Left lobe of liver (tissue), 2 donors: ENCODE measurements around the gene YIPF6. TPM values are rescaled to one million over a fixed set of nuclear protein-coding genes. Genes with fewer than 3 reads are reported as not detected.
"Not testable (repeated sequence)": the region's sequence is repeated elsewhere in the genome, so short reads cannot be mapped to it uniquely, and the experiment has no call there.

Experiments
- ATAC-seq: fragments of 200-7000 bp; cut with Tn5 transposase; one replicate; pipeline ENCODE4 v1.9.1; 2020; ENCODE audit warnings: mild to moderate bottlenecking, moderate library complexity
- DNase-seq: peaks from one replicate; pipeline ENCODE4 v3.0.0-alpha.2; 2020; ENCODE audit warnings: low spot score
- total RNA-seq: library from RNA; stranded (reverse); gene quantifications from one replicate; pipeline ENCODE4 v1.2.1, GENCODE V29; 2021
- donor health status: DM: no; HTN: no; CAD: no; lungs with moderate emphysema.
- donor health status: DM: no; HTN: yes; CAD: no.

YIPF6 gene
- total RNA-seq, 1 donor from 2014 or later: 34.0 TPM

- no peak for ATAC-seq
Measured at GRCh38 chrX:68503836-68504636, 5.2 kb downstream of the YIPF6 start.

GRCh38 chrX:68506649-68507048, 7.8 kb downstream of the YIPF6 start:
- ATAC-seq (no peak), DNase-seq (no peak)

More at GRCh38 chrX:68503836-68504636, 5.2 kb downstream of the YIPF6 start:
- no peak for DNase-seq

- no peak for ATAC-seq
- no peak for DNase-seq
Measured at GRCh38 chrX:68508799-68509198, 9.9 kb downstream of the YIPF6 start.

- ATAC-seq (peak; percentile 77), DNase-seq (no peak)
Measured at GRCh38 chrX:68511255-68511654, 12.4 kb downstream of the YIPF6 start.

- DNase-seq, ATAC-seq: not testable (repeated sequence)
Measured at GRCh38 chrX:68524680-68525079, 25.8 kb downstream of the YIPF6 start.

DNA sequence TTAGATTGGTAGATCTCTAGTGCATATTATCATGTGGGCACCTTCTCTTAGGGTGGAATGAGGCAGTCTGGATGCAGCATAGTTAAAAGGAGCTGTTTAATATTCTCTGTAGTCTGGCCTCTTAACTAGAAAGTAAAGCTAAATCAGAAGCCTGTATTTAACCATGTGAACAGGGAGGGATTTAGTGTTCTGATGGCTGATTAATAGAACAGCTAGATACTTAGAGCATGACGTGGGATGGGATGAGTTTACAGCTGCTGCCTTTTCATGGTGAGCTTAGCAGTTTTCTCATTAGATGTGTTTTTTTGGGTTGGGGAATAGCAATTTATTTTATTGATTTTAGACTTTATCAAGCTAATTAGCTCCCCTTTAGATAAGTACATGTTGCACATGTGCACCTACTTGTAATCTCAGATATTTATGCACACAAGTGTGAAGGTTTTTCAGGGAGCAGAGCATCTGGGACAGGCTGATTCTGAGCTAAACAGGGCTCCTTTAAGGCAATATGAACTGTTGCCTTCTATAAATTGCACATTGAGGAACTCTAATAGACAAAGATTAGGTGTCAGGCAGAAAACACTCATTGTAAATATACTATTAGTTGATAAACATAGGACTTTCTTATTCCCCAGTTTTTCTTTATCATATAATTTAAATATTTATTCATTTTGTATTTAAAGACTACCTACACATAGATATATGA, 34.1 kb downstream of the YIPF6 start:
- ATAC-seq: no peak

DNA sequence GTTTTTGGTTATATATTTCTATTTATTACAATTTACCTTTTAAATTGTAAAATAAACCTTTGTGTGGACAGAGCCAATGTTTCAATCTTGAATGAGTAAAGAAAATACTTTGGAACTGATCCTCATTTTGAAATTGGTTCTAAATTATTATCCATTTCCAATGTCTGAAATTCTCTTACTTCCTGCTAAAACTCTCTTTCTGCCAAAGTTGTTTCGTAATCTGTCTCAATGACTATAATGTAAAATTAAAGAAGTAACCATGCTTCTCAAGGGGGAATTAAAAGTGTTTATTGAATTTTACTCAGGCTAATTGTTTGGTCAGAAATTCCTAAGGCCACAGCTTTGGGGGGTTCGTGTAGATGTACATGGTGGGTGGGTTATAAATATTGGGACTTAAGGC, 34.8 kb downstream of the YIPF6 start:
- ATAC-seq (no peak), DNase-seq (no peak)

More for the DNA sequence above, 34.1 kb downstream of the YIPF6 start:
- DNase-seq: no peak

DNA sequence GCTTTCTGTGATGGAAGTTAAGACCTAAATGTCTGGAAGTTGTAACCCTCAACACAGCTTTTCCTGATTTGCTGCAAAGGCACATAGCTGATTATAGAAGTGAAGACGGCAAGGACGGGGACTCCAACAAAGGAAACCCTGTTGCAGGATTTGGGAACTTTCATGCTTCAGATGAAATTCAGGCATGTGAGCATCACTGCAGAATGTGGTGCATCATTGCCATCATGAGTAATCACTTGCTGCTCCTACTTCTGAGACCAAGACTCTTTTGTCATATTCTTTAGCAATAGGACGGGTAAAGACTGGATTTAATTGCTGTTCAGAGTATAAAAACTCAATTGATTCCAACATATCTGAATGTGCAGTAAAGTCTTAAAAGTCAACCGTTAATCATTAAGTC, 35.8 kb downstream of the YIPF6 start:
- ATAC-seq (no peak), DNase-seq (no peak)

DNA sequence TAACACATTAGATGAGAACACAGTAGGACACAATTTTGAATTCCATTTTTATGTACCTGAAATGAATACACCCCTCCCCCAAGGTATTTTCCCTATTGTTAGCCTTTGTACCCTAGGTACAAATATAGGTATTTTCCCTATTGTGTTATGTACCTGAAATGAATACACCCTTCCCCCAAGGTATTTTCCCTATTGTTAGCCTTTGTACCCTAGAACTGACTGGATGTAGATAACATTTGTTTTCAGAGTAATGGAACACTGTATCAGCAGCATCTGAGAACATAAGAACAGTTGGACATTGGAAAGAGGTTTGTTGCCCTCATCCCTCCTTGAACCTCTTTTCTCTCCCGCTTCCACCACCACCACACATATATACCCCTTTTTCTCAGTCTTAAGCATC, 37.6 kb downstream of the YIPF6 start:
- ATAC-seq: peak; percentile 37
- no peak for DNase-seq

DNA sequence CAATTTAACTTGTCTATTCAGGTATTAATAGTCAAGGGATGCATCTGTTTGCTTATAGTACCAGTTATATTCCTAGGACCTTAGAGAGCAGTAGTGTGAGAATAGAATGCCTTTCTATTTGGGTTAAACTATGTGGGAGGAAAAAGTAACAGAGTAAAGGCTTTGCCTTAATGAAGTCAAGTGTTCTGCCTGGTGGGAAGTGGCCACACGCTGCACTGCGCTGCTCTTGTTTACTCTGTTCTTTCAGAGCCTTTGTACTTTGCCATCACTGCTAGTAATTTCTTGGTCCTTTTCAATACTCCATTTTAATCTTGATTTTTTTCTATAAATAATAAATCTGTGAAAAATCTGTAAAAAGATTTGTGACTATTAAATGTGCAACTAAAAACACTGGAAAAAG, 38.0 kb downstream of the YIPF6 start:
- DNase-seq: no peak
- no peak for ATAC-seq

- ATAC-seq: no peak
- no peak for DNase-seq
Measured at GRCh38 chrX:68550193-68550592, 51.3 kb downstream of the YIPF6 start.

- ATAC-seq (no peak), DNase-seq (no peak)
Measured at GRCh38 chrX:68556036-68556435, 57.2 kb downstream of the YIPF6 start.

DNA sequence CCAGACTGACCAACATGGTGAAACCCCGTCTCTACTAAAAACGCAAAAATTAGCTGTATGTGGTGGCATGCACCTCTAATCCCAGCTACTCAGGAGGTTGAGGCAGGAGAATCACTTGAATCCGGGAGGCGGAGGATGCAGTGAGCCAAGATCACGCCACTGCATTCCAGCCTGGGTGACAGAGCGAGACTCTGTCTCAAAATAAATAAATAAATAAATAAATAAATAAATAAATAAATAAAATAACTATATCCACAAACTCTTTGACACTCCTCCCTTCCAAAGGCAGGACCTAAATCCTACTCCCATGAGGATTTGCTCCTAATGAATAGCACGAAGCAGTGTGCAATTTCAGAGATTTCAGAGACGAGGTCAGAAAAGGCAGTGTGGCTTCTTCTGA, 58.3 kb downstream of the YIPF6 start:
- not testable (repeated sequence) for DNase-seq, ATAC-seq

DNA sequence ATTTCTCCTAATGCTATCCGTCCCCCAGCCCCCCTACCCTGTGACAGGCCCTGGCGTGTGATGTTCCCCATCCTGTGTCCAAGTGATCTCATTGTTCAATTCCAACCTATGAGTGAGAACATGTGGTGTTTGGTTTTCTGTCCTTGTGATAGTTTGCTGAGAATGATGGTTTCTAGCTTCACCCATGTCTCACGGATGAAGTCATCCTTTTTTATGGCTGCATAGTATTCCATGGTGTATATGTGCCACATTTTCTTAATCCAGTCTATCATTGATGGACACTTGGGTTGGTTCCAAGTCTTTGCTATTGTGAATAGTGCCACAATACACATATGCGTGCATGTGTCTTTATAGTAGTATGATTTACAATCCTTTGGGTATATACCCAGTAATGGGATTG, 61.1 kb downstream of the YIPF6 start:
- not testable (repeated sequence) for DNase-seq, ATAC-seq

GRCh38 chrX:68568136-68568535, 69.3 kb downstream of the YIPF6 start:
- no peak for DNase-seq
- no peak for ATAC-seq

DNA sequence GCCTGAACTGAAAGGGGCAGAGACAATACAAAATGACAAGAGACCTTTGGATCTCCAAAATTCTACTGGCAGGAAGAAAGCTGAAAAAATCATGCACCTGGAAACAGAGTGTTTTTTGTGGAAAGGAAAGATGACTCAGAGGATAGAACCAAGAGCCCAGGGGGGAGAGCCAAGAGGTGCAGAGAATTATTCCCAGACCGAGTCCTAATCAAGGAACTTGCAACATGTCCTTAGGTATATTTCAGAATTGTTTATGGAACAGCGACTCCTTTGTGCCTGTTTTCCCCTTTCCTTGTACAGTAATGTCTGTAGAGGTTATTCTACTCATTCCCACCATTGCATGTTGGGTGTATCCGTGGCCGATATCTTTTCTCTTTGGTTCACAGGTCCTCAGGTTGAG, 71.7 kb downstream of the YIPF6 start:
- DNase-seq (no peak), ATAC-seq (no peak)

- DNase-seq: no peak
Measured at GRCh38 chrX:68571292-68571609, 72.4 kb downstream of the YIPF6 start.

GRCh38 chrX:68571610-68572311, 72.9 kb downstream of the YIPF6 start:
- no peak for DNase-seq
- no peak for ATAC-seq

More at GRCh38 chrX:68571292-68571609, 72.4 kb downstream of the YIPF6 start:
- ATAC-seq: no peak

DNA sequence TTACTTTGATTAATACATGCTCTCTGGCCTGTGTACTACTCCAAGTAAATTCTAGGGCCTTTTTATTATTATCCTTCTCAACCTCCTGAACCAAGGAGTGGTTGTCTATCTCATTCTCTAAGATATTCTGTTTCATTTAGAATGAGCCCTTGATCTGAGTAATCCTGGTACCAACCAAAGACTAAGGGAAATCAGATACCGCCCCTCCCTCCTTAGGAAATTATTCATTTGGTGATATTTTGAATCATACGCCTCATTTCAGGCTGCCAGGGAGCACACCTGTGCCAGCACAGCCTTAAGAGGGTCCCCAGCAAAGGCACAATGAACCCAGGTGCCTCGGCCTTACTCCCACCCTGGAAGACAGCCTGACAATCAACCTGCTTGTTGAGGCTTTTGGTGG, 75.4 kb downstream of the YIPF6 start:
- DNase-seq: no peak
- ATAC-seq: no peak

DNA sequence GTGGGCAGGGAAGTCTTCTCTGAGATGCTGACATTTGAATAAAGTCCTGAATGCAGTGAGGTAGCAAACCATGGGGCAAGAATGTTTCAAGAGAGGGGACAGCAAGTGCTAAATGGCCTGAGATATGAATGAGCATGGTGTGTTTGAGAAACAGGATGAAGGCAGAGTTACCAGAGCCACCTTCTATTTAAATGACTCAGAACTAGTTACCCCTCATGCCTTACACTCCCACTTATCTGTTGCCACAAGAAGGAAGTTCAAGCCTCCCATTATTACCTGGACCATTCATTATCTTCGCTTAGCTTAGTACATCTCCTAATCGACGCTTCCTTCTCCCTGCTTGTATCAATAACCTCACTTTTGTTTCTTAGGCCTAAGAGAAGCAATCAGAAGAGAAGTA, 81.0 kb downstream of the YIPF6 start:
- no peak for ATAC-seq
- DNase-seq: no peak

DNA sequence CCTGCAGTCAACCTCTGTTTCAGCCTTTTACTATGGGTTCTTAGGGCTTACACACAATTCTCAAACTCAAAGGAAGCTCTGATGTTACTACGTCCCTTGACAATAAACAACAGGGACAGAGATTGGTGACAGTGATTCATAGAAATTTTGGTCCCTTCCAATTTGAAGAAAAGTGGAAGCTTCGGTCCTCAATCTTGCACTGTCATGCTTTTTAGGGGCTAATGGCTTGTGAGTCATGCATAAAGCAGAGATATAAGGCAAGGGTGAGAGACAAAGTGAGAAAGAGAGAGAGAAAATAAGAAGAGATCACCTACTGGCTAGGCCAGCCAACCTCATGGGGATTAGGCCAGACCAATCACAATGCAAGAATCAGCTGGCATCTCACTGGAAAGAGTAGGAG, 85.4 kb downstream of the YIPF6 start:
- ATAC-seq (no peak), DNase-seq (no peak)
